COLO829 (cell line): Measurements from ENCODE around the gene ELOF1.
"Not testable (repeated sequence)": the region's sequence is repeated elsewhere in the genome, so short reads cannot be mapped to it uniquely, and the experiment has no call there.

Source experiments
- DNase-seq: peaks from one replicate; pipeline ENCODE4 v3.0.0; 2012; ENCODE audit warnings: low spot score

Gene ELOF1

DNA sequence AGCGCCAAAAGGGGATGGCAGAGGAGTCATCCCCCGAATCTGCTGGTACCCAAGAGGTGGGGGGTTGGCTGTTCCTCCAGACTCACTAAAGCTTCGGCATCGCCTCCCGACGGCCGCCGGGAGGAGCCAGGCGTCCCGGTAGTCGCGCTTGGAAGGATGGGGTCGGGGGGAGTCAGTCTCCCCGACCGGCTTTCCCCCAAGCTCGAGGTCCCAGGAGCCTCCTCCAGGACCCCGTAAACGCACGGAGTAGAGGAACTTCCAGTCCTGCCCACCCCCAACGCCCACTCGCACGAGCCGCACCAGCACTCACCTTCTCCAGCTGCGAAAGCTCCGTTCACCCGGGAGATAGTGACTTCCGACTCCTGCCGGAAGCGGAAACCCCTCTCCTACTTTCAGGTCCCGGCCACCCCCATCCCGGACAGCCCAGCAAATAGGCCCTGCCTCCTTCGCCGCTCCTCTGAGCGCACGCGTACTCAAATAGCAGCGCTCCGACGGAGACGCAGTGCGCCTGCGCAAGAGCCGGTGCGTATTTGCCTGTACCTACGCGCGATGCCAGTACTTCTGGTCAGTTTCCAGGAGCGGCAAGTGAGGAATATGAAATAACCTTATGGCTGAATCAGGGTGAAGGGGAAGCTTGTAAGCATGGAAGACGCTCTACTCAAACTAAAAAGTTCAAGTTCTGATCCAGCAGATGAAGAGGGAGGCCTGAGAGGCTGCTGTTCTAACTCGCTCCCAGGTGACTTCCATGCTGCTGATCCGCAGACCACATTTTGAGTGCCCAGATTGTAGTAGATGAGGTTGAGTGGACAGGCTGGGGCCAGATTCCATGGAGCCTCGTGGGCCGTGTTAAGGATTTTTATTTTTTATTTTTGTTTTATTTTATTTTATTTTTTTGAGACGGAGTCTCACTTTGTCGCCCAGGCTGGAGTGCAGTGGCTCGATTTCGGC is at the start of gene ELOF1:
Gene ELOF1, minus strand, starts transcription at position 350 of the 948 bp plus-strand sequence. CDS start 4,883 bp downstream, outside the sequence.
- DNase-seq, result peak; percentile 100

DNA sequence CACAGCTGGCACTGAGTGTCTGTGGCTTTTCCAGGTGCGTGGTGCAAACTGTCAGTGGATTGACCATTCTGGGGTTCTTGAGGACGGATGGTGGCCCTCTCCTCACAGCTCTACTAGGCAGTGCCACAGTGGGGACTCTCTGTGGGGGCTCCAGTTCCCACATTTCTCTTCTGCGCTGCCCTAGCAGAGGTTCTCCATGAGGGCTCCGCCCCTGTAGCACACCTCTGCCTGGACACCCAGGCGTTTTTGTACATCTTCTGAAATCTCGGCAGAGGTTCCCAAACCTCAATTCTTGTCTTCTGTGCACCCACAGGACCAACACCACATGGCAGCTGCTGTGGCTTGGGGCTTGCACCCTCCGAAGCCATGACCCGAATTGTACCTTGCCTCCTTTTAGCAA is 47.5 kb upstream of the ELOF1 start:
- DNase-seq, result no peak

DNA sequence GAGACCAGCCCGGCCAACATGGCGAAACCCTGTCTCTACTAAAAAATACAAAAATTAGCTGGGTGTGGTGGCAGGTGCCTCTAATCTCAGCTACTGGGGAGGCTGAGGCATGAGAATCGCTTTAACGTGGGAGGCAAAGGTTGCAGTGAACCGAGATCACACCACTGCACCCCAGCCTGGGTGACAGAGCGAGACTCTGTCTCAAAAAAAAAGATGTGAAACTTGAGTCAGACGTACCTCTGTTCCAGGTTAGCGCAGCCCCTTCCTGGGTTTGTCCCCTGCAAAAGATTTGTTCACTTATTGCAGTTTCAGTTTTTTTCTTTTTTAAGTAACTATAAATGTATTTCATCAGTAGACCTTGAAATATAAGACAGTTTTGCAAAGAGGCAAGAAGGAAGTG is 40.7 kb upstream of the ELOF1 start:
- not testable (repeated sequence) for DNase-seq

DNA sequence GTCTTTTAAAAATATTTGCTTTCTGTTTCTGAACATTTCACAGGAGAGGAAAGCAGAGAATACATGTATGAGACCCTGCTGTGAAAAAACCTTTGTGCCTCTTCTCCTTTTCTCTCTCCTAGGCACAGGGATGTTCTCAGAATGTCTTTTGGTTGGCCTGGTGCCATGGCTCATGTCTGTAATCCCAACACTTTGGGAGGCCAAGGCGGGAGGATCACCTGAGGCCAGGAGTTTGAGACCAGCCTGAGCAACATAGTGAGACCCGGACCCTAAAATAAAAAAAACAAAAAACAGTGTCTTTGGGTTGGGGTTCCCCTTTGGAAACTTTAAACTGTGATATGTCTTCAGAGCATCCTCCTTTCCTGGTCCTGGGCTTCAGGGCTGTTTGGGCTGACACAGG is 39.7 kb upstream of the ELOF1 start:
- DNase-seq, result no peak

DNA sequence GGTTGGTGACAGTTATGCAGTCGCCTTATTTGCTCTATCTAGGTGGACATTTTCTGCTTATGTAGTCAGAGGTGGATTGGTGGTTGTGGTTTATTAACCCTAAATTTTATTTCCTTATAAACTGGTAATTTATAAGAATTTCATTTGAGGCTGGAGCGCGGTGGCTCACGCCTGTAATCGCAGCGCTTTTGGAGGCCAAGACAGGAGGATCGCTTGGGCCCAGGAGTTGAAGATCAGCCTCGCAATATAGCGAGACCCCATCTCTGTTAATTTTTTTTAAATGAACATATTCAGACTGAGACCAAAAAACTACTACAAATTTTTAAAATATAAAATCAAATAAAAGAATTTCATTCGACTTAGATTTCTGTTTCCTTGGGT is 39.1 kb upstream of the ELOF1 start:
- DNase-seq, result no peak

DNA sequence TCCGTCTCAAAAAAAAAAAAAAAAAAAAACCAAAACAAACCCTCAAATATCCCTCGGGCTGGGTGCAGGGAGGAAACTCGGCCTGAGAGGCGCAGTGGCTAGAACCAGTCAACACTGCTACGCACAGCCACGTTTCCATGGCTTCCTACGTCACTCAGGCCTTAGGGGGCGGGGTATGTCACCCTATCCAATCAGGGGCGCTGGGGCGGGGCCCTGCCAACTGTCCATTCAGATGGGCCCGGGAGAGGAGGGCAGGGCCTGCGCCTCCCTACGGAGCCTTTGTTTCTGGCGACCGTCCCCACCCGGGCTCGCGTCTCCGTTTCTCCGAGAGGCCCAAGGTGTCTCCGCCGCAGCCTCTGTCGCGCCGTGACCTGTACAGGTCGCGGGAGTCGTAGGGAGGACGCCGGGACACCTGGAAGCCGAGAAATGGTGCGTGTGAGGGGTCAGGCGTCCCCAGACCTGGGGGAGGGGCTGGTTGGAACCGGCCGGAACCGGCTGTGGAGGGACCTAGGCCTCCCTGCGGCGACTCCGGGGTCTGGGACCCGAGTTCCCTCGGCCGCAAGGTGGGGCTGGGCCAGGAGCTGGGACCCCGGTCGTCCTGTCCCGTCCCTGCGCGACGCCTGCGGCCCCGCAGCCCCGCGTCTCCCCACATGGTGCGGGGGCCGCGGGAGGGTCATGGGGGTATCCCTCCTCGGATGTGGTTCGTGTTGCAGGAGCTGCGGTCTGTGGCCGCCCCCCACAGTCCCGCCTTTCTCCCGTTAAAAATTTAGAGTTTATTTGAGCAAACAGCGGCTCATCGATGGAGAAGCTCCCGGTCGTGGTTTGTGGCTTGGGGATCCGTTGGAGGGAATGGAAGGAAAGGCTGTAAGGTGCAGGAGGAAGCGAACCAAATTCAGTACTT is 38.4 kb upstream of the ELOF1 start, which contains the start of gene ZNF627:
Gene ZNF627, plus strand, starts transcription at position 282 of the 901 bp plus-strand sequence. Its CDS starts 145 bp downstream, at position 427.
- DNase-seq, result peak; percentile 99

DNA sequence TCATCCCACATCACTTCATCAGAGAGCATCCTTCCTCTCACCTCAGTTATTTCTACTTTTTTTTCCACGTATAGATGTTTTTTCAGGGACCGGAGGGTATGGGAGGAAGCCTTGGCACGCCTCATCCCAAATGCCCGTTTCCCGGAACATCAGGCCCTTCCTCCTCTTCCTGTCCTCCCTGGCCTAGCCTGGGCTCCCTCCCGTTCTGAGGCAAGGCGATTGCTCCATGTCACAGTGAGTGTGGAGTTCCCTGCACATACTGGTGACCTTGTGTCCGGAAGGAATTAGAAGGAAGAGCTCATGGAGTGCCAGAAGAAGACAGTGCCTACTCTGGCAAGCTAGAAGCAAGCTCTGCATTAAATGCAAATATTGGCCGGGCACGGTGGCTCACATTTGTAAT is 37.1 kb upstream of the ELOF1 start:
- DNase-seq, result no peak

DNA sequence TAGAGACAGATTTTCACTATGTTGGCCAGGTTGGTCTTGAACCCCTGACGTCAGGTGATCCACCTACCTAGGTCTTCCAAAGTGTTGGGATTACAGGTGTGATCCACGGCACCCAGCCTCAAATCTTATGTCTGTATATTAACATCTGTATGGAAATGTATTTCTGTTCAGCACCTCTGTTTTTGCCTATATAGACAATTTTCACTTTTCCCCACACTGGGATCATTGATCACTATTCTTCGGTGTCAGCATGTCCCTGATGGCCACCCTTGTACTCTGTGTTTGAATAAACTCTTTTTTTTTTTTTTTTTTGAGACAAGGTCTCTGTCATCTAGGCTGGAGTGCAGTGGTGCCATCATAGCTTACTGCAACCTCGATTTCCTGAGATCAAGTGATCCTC is 35.1 kb upstream of the ELOF1 start:
- DNase-seq, result no peak

DNA sequence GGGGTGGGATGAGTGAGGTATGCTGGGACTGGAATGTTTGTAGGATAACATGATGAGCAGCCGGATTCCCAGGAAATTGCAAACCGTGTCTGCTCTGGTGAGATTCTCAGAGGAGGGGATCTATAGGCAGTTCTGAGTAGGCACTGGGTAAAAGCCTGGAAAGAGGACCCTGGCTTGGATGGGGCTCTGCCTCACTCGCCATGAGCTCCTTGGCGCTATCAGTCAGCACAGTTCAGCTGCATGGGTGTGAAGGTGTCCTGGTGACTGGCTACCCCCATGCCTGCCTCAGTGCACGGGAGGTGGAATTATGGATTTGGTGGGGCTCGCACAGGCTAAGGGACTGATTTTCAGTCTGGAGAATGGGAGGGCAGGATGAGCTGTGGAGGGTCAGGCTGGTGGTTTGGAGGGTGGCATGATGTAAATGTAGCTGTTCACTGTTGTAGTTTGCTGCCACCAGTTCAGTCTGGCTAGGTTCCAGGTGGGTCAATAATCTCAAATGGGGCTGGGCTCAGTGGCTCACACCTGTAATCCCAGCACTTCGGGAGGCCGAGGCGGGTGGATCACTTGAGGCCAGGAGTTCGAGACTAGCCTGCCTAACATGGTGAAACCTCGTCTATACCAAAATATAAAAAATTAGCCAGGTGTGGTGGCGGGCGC is 29.1 kb upstream of the ELOF1 start:
- DNase-seq, result no peak

DNA sequence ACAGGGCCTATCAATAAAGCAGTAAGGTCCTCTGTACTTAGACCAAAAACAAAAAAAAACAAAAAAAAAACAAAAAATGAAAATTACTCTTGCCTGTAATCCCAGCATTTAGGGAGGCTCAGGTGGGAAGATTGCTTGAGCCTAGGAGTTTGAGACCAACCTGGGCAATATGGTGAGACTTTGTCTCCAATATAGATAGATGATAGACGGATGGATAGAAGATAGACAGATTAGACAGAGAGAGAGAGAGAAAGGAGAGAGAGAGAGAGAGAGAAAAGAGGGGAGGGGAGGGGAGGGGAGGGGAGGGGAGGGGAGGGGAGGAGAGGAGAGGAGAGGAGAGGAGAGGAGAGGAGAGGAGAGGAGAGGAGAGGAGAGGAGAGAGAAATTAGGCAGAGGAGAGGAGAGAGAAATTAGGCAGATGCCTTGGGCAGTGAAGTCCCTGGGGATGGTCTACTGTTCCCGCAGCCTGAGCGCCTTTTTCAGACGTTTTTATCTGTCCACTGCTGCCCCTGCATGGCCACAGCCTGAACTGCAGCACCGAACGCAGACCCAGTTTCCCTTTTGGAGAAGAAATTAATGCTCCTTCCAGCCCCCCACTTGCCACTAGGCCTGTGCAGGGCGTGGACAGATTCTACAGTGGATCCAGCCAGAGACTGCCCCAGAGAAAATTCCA is 28.4 kb upstream of the ELOF1 start:
- DNase-seq, result peak; percentile 73

DNA sequence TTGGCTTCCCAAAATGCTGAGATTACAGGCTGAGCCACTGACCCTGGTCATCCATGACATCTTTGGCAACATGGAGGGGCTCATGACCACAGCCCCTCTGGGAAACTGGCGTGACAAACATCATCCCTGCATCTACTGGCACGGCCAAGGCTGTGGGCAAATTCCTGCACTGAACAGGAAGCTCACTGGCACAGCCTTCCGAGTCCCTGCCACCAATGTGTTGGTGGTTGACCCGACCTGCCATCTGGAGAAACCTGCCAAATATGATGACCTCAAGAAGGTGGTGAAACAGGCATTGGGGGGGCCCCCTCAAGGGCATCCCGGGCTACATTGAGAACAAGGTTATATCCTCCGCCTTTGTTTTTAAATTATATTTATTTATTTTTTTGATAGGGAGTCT is 27.3 kb upstream of the ELOF1 start:
- no peak for DNase-seq

DNA sequence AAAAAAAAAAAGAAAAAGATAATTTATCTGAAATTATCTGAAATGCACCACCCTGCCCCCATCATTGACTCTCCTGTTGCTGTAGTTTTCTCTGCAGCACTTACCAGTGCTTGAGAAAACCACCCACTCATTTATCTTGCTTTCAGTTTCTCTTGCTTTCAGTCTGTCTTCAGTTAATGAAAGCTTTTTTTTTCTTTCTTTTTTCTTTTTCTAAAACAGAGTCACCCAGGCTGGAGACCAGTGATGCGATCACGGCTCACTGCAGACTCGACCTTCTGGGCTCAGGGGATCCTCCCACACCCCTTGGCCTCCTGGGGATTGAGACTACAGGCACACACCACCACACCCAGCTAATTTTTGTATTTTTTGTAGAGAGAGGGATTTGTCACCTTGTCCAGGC is 22.7 kb upstream of the ELOF1 start:
- DNase-seq, result no peak

DNA sequence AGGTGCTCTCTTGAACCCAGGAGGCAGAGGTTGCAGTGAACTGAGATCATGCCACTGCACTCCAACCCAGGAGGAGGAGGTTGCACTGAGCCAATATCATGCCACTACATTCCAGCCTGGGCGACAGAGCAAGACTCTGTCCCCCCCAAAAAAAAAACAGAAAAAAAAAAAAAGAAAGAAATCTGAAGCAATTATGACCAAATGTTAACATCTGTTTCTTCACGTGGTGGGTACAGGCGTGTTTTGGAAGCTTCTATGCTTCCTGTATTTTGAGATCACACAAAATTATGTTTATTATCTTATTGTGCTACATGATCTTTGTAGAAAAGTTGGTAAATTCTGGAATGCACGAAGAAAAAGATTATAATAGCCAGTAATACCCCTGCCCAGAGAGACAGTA is 21.1 kb upstream of the ELOF1 start:
- no peak for DNase-seq

DNA sequence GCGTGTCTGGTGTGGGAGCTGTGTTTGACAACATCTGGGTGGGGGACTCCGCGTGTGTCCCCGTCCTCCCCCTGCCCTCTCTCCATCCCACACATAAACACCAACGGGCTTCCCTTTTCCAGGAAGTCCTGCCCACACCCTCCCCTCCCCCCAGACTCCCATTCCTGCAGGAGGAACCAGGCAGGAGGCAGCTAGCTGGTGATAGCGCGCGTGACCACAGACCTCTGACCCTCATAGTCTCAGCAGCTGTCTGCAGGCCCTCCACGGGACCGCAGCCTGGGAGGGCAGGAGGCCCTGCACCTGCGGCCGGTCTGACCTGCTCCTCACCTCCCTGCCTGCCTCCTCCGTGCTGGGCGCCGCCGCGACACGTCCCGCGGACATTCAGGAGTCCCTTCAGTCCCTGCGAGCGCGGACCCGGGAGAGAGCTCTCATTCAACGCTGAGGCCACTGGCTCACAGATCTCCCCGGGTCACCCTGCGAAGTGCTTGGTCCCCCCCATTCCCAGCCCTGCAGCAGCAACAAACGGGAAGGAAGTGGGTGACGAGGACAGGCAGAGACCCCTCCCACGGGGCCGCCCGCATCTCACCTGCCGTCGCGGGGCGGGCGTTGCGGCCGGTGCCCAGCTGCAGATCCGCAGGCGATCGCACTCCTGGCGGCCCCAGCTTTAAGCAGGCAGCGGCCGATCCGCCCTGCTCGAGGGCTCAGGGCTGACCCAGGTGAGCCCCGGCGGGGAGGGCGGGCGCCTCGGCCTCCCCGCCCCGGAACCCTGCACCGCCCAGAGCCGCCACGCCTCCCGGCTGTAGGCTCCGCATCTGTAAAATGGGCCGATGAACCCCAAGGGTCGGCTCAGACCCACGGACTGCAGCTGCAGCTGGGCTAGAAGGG is 19.5 kb upstream of the ELOF1 start:
- DNase-seq, result peak; percentile 38

DNA sequence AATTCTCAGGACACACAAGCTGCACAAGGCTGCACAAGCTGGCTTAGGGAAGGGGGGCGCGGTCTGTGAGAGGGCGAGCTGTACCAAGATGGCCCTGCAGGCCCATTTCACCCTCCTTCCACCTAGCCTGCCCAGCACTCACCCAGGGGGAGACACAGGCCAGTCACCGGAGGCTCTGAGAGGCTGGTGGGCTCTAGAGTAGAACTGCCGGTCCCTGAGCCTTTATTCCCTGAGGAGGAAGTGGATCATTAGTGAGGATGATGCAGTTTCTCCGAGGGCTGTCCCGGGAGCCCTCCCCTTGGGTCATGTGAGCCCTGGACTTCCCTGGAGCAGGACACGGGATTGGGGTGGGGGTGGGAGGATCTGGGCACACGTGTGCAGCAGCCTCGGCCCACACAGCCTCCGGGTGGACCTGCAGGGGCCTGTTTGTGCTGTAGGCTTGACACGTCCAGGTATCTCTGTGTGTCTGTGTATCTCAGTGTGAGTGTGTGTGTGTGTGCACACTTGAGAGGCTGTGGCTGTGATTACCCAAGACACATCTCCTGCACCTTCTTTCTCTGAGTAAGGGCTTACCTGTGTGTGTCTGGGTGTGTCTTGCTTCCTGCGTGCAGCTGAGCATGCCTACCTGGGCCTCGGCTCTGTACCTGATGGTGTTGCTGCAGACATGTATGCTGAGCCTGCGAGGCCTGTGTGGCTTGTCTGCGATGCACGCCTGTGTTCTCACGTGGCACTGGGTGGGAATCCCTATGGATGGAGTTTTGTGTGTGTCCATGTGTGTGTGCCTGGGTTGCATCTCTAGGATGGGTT is 18.6 kb upstream of the ELOF1 start, which contains the start of gene ACP5:
Gene ACP5, minus strand, starts transcription at position 195 of the 807 bp plus-strand sequence. CDS start 328 bp downstream, outside the sequence.
- peak; percentile 78 for DNase-seq

DNA sequence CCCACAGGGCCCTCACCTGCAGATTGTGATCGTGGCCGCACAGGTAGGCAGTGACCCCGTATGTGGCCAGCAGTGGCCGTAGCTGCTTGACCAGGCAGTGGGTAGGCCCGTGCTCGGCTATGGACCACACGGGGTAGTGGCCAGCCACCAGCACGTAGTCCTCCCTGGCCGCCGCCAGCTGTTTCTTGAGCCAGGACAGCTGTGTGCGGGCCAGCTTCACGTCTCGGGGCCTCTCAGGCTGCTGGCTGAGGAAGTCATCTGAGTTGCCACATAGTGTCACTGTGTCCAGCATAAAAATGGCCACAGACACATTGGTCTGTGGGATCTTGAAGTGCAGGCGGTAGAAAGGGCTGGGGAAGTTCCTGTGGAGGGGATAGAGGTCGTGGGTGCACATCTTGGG is 17.2 kb upstream of the ELOF1 start:
- no peak for DNase-seq

DNA sequence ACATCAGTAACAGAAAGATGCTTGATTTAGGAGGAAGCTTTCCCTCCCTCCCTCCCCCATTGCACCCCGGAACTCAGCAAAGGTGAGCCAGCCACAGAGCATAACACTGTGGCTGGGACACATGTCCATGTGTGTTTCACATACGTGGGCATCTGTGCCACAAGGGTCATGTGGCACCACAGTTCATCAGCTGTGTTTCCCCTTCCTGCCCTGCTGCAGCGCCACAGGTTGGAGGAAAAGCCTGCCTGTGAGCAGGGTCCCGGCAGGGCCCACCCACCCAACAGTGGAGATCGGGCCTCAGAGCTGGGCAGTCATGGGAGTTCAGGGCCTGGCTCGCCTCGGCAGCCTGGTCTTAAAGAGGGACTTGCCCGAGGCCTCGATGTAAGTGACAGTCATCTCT is 15.7 kb upstream of the ELOF1 start:
- DNase-seq, result no peak

DNA sequence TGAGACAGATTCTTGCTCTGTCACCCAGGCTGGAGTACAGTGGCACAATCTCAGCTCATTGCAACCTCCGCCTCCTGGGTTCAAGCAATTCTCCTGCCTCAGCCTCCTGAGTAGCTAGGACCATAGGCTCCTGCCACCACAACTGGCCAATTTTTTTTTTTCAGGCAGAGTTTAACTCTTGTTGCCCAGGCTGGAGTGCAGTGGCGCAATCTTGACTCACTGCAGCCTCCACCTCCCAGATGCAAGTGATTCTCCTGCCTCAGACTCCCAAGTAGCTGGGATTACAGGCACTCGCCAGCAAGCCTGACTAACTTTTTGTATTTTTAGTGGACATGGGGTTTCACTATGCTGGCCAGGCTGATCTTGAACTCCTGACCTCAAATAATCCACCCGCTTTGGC is 14.7 kb upstream of the ELOF1 start:
- DNase-seq, result not testable (repeated sequence)

DNA sequence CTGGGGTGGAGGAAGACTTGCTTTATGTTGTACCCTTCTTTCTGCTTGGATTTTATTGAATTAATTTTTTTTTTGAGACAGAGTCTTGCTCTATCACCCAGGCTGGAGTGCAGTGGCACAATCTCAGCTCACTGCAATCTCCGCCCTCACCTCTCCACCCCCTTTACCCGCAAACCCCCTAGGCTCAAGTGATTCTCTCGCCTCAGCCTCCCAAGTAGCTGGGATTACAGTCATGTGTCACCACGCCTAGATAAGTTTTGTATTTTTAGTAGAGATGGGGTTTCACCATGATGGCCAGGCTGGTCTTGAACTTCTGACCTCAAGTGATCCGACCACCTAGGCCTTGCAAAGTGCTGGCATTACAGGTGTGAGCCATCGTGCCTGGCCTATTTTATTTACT is 14.3 kb upstream of the ELOF1 start:
- DNase-seq, result not testable (repeated sequence)

DNA sequence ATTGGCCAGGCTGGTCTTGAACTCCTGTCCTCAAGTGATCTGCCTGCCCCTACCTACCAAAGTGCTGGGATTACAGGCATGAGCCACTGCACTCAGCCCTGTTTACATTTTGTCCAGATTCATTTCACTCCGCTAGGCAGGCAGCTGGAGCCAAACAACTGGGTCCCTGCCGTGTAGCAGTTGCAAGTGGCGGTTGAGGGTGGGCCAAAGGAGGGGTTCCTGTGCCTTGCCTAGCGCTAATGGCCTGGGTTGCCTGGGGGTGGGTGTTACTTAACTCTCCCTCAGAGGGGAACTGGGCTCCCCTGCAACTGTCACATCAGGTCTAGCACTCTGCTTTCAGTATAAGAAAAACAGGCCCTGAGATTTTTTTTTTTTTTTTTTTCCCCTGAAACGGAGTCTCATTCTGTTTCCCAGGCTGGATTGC is 11.0 kb upstream of the ELOF1 start:
- DNase-seq, result no peak
